ENCODE data around the gene ZNF154. TPM values are rescaled to one million over a fixed set of nuclear protein-coding genes. Genes with fewer than 3 reads are reported as not detected.
A peak's percentile ranks its signal among the peaks of the same experiment; 100 is the strongest.

The ZNF154 gene
- total RNA-seq, 2 donors from 2014 or later = 1.9 to 20.0 TPM

- ATAC-seq (no peak), DNase-seq (no peak)
- no peaks in the 10 kb centered on the region for H3K36me3 Mint-ChIP-seq (ENCODE audit: low read depth)
- H3K4me1 Mint-ChIP-seq = no peaks in the 10 kb centered on the region
- H3K27ac Mint-ChIP-seq = peak overlapping the region; percentile 90
- peaks cover 21% of the 10 kb centered on the region for H3K9me3 ChIP-seq (ENCODE audit: control insufficient read depth, low read length, poor library complexity, severe bottlenecking)
- peak overlapping the region; percentile 86 for H3K4me3 Mint-ChIP-seq
- no peaks in the 10 kb centered on the region for H3K27me3 Mint-ChIP-seq
Measured at GRCh38 chr19:57709616-57710015, 612 bp upstream of the ZNF154 start.

DNA sequence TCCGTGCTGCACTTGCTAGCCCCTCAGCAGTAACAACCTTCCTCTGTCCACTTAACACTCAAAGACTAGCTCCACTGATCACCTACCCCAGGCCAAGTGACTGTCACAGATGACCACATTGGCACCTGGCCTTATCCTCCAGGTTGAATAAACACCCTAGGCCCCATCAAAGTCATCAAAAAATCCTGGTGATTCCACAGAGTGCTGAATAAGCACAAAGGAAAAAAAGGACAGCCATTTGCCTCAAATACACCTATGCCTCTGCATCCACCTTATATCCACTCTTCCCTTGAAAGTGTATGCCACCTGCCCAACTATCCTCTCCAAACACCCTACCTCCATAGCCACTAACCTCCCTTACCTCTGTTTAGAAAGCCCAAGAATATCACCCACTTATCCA, 2.7 kb downstream of the ZNF154 start:
- Mint-ChIP-seq H3K4me1 (no peaks in the 10 kb centered on the region), H3K27ac (no peak overlapping the region), H3K4me3 (no peak overlapping the region), H3K27me3 (no peaks in the 10 kb centered on the region), H3K36me3 (ENCODE audit: low read depth) (peaks cover 5% of the 10 kb centered on the region)
- ATAC-seq = no peak
- DNase-seq = no peak
- H3K9me3 ChIP-seq (ENCODE audit: control insufficient read depth, low read length, poor library complexity, severe bottlenecking) = peaks cover 25% of the 10 kb centered on the region

- Mint-ChIP-seq H3K27ac (no peak overlapping the region), H3K4me3 (no peak overlapping the region), H3K27me3 (no peaks in the 10 kb centered on the region), H3K4me1 (no peaks in the 10 kb centered on the region), H3K36me3 (ENCODE audit: low read depth) (peaks cover 11% of the 10 kb centered on the region)
- DNase-seq (no peak), ATAC-seq (no peak)
- H3K9me3 ChIP-seq (ENCODE audit: control insufficient read depth, low read length, poor library complexity, severe bottlenecking) = peaks cover 19% of the 10 kb centered on the region
Measured at GRCh38 chr19:57701625-57702024, 7.4 kb downstream of the ZNF154 start.

DNA sequence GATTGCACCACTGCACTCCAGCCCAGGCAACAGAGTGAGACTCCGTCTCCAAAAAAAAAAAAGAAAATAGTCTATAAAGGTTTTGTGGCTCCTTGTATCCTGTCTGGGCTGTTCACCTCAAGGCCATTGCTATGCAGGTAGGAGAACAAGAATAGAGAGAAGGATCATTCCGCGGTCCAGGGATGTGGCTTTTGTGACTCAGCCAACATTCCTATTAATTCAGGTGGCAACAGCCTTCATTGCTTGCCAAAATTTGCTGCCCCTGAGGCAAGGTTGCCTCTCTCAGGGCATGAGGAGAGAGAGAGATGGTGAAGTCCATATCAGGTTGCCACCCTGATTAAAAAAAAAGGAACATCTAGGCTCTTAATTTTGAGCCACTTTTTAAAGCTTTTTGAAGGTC, 19.3 kb downstream of the ZNF154 start:
- no peaks in the 10 kb centered on the region for H3K27me3 Mint-ChIP-seq
- ATAC-seq (no peak), DNase-seq (no peak)
- no peak overlapping the region for H3K27ac Mint-ChIP-seq
- H3K4me1 Mint-ChIP-seq = no peaks in the 10 kb centered on the region
- no peak overlapping the region for H3K4me3 Mint-ChIP-seq
- H3K9me3 ChIP-seq (ENCODE audit: control insufficient read depth, low read length, poor library complexity, severe bottlenecking) = peaks cover 53% of the 10 kb centered on the region
- peaks cover 6% of the 10 kb centered on the region for H3K36me3 Mint-ChIP-seq (ENCODE audit: low read depth)

DNA sequence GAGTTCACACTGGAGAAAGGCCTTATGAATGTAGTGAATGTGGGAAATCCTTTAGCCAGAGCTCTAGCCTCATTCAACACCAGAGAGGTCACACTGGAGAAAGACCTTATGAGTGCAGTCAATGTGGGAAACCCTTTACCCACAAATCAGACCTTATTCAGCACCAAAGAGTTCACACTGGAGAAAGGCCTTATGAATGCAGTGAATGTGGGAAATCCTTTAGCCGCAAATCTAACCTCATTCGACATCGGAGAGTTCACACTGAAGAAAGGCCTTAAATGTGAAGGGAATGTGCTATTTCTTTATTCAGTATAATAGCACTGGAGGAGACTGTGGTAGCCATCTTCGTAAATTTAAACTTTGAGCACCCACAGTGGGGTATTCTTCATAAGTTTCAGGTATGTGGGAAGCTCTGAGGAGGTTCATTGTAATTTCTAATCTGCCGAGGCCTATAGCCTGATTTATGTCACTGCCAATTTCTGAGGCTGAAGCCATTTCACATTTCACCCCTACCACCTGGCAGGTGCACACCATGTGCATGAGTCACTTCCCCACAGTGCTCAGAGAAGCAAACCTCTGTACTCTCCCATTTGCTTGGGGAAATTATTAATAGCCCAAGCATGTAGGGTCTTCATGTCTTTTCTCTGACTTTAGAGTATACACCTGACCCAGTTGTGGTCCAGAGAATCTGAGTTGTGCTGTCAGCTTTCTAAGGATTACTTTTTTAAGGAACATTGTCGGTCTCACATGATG, 20.8 kb downstream of the ZNF154 start:
- Mint-ChIP-seq H3K36me3 (ENCODE audit: low read depth) (peaks cover 11% of the 10 kb centered on the region), H3K4me1 (no peaks in the 10 kb centered on the region), H3K27ac (no peak overlapping the region), H3K4me3 (no peak overlapping the region), H3K27me3 (no peaks in the 10 kb centered on the region)
- peaks cover 68% of the 10 kb centered on the region for H3K9me3 ChIP-seq (ENCODE audit: control insufficient read depth, low read length, poor library complexity, severe bottlenecking)
- ATAC-seq (no peak), DNase-seq (no peak)

- H3K4me1 Mint-ChIP-seq = no peaks in the 10 kb centered on the region
- H3K27me3 Mint-ChIP-seq = no peaks in the 10 kb centered on the region
- peaks cover 67% of the 10 kb centered on the region for H3K9me3 ChIP-seq (ENCODE audit: control insufficient read depth, low read length, poor library complexity, severe bottlenecking)
- H3K36me3 Mint-ChIP-seq (ENCODE audit: low read depth) = peaks cover 15% of the 10 kb centered on the region
- DNase-seq (no peak), ATAC-seq (no peak)
- no peak overlapping the region for H3K4me3 Mint-ChIP-seq
- no peak overlapping the region for H3K27ac Mint-ChIP-seq
Measured at GRCh38 chr19:57687363-57688010, 21.5 kb downstream of the ZNF154 start.

DNA sequence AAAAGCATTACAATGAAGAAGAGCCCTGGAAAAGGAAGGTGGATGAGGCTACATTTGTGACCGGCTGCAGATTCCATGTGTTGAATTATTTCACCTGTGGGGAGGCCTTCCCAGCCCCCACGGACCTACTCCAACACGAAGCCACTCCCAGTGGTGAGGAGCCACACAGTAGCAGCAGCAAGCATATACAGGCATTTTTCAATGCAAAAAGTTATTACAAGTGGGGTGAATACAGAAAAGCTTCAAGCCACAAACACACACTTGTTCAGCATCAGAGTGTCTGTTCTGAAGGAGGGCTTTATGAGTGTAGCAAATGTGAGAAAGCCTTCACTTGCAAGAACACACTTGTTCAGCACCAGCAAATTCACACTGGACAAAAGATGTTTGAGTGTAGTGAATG, 22.3 kb downstream of the ZNF154 start:
- Mint-ChIP-seq H3K4me1 (peaks cover 4% of the 10 kb centered on the region), H3K27me3 (no peaks in the 10 kb centered on the region), H3K36me3 (ENCODE audit: low read depth) (peaks cover 15% of the 10 kb centered on the region), H3K4me3 (no peak overlapping the region), H3K27ac (no peak overlapping the region)
- H3K9me3 ChIP-seq (ENCODE audit: control insufficient read depth, low read length, poor library complexity, severe bottlenecking) = peaks cover 64% of the 10 kb centered on the region
- ATAC-seq = no peak
- no peak for DNase-seq

- H3K27me3 Mint-ChIP-seq = peaks cover 8% of the 10 kb centered on the region
- peaks cover 4% of the 10 kb centered on the region for H3K4me1 Mint-ChIP-seq
- no peak for DNase-seq
- H3K9me3 ChIP-seq (ENCODE audit: control insufficient read depth, low read length, poor library complexity, severe bottlenecking) = peaks cover 49% of the 10 kb centered on the region
- ATAC-seq = no peak
- H3K27ac Mint-ChIP-seq = peak overlapping the region; percentile 84
- peaks cover 18% of the 10 kb centered on the region for H3K36me3 Mint-ChIP-seq (ENCODE audit: low read depth)
- H3K4me3 Mint-ChIP-seq = peak overlapping the region; percentile 89
Measured at GRCh38 chr19:57682226-57682766, 26.7 kb downstream of the ZNF154 start.

DNA sequence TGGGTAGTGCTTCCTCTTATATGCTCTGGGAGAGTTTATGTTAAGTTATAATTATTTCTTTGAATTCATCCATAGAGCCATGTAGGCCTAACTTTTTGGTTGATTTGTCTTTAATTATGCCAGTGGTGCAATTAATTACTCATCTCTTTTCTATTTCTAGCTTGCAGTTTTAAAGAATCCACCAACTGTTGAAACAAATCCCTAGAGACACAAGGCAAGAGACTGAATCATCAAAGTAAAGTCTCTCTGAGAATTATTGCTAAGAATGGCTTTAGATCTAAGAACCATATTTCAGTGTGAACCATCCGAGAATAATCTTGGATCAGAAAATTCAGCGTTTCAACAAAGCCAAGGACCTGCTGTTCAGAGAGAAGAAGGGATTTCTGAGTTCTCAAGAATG, 33.1 kb downstream of the ZNF154 start:
- peaks cover 21% of the 10 kb centered on the region for H3K27me3 Mint-ChIP-seq
- ATAC-seq (no peak), DNase-seq (no peak)
- no peaks in the 10 kb centered on the region for H3K4me1 Mint-ChIP-seq
- no peak overlapping the region for H3K4me3 Mint-ChIP-seq
- H3K36me3 Mint-ChIP-seq (ENCODE audit: low read depth) = peaks cover 3% of the 10 kb centered on the region
- no peak overlapping the region for H3K27ac Mint-ChIP-seq
- peaks cover 6% of the 10 kb centered on the region for H3K9me3 ChIP-seq (ENCODE audit: control insufficient read depth, low read length, poor library complexity, severe bottlenecking)

DNA sequence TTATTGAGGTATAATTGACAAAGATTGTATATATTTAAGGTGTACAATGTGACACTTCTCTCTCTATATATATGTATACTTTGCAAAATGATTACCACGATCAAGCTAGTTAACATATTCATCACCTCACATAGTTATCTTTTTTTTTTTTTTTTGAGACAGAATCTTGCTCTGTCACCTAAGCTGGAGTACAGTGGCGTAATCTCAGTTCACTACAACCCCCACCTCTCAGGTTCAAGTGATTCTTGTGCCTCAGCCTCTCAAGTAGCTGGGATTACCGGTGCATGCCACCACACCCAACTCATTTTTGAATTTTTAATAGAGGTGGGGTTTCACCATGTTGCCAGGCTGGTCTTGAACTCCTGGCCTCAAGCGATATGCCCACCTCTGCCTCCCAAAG, 36.5 kb downstream of the ZNF154 start:
- H3K4me3 Mint-ChIP-seq = no peak overlapping the region
- ATAC-seq = no peak
- H3K9me3 ChIP-seq (ENCODE audit: control insufficient read depth, low read length, poor library complexity, severe bottlenecking) = no peaks in the 10 kb centered on the region
- no peak overlapping the region for H3K27ac Mint-ChIP-seq
- peaks cover 14% of the 10 kb centered on the region for H3K27me3 Mint-ChIP-seq
- H3K36me3 Mint-ChIP-seq (ENCODE audit: low read depth) = no peaks in the 10 kb centered on the region
- DNase-seq = no peak
- H3K4me1 Mint-ChIP-seq = no peaks in the 10 kb centered on the region

DNA sequence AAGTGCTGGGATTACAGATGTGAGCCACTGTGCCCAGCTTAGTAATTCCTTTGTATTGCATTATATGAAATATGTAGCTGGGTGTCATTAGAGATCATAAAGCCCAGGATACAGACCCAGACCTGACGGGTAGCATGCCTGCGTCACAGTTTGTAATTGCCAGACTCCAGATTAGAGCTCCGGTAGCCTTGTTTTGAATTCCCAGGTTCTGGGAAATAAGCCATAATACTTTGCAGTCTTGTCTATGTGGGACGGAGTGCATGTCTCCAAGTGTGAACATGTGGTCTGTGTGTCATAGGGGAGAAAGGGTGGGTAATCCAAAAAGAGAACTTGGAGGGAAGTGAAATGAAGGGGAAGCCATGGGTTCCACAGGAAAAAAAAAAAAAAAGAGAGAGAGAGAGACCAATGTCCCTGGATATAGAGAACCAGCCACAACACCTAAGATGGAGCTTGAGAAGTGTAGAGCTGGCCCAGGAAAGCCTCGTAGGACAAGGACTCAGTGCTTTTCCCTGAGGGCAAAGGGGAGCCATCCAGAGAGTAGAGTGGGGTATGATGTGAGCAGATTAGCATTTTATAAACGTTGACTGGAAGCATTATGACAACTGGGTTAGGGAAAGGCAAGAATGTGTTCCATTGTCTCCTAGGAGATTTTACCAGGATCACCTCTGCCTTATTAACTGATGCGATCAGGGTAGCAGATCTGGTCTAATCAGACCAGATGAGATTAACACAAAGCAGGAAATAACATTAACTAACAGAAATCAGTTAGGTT, 37.7 kb downstream of the ZNF154 start:
- Mint-ChIP-seq H3K27ac (no peak overlapping the region), H3K4me3 (no peak overlapping the region), H3K4me1 (no peaks in the 10 kb centered on the region), H3K27me3 (peaks cover 8% of the 10 kb centered on the region), H3K36me3 (ENCODE audit: low read depth) (no peaks in the 10 kb centered on the region)
- DNase-seq = no peak
- no peaks in the 10 kb centered on the region for H3K9me3 ChIP-seq (ENCODE audit: control insufficient read depth, low read length, poor library complexity, severe bottlenecking)
- ATAC-seq = no peak

DNA sequence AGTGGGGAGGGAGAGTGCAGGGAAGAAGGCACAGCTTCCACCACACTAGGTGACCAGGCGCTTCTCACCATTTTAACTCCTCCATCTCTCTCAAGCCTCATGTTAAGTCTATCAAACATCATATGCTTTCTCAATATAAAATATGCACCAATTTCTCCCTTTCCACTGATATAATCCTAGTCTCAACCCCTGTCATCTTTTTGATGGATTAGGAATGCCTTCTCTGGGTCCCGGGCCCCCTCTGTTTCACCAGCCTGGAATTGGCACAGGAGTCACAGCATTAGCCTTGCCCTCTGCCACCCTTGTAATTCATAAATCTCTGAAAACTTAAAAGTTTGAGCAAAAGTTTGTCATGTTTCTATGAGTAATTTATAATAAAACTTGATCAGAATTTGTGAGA, 40.4 kb downstream of the ZNF154 start, which contains the start of gene ZSCAN4:
Gene ZSCAN4, plus strand, starts transcription at position 301 of the 400 bp plus-strand sequence. CDS start 7,211 bp downstream, outside the sequence.
- ATAC-seq = no peak
- Mint-ChIP-seq H3K36me3 (ENCODE audit: low read depth) (peaks cover 2% of the 10 kb centered on the region), H3K4me1 (peaks cover 6% of the 10 kb centered on the region), H3K27ac (no peak within 1 kb of the TSS), H3K27me3 (peaks cover 17% of the 10 kb centered on the region), H3K4me3 (no peak within 1 kb of the TSS)
- DNase-seq = no peak
- H3K9me3 ChIP-seq (ENCODE audit: control insufficient read depth, low read length, poor library complexity, severe bottlenecking) = no peaks in the 10 kb centered on the region

- Mint-ChIP-seq H3K36me3 (ENCODE audit: low read depth) (peaks cover 2% of the 10 kb centered on the region), H3K4me3 (no peak overlapping the region), H3K27me3 (peaks cover 18% of the 10 kb centered on the region), H3K4me1 (peaks cover 6% of the 10 kb centered on the region), H3K27ac (no peak overlapping the region)
- H3K9me3 ChIP-seq (ENCODE audit: control insufficient read depth, low read length, poor library complexity, severe bottlenecking) = no peaks in the 10 kb centered on the region
- no peak for DNase-seq
- ATAC-seq = no peak
Measured at GRCh38 chr19:57667228-57667627, 41.8 kb downstream of the ZNF154 start.
